ENCODE measurements around the gene TMBIM1.
A peak's percentile ranks its signal among the peaks of the same experiment; 100 is the strongest.
"Not testable (repeated sequence)": the region's sequence is repeated elsewhere in the genome, so short reads cannot be mapped to it uniquely, and the experiment has no call there.

The TMBIM1 gene

DNA sequence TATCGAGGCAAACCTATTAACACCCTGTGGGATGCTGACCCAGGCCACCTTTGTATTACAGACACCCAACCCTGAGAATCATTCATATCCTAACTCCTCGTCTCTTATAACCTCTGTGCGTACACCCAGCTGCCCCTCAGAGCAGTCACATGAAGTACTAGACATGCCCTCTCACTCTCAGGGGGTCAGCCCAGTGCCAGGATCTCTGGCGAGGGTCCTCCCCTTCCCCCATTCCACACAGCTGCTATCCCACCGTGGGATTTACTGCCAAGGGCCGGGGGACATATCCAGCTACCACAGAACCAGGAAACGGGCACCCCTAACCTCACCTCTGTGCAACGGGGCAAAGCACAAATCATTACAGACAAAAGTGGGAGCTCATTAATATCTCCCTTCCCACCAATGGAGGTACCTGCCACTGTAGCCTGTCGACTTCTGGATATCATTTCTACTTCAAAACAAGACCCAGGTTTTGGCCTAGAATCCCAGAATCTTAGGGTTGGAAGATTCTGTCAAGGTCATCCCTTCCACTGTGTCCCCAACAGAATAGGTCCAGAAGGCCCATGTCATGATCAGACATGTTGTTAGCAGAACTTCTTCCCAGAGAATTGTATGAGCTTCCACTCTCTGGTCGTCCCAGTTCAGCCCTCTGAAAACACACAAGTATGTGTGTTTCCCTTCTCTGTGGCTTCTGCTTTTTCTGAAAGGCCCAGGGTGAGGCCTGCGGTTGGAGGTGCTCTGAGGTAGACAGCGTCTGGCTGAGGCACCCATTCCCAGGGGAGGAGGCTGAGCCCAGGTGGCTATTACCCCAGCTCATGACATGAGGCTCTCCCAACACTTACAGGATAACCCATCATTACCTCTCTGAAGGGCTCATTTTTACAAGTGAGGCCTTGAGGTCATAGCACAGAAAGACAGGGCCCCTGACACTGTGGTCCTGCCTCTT is 1.7 kb downstream of the TMBIM1 start:
- DNase-seq (ENCODE audit: low spot score), result peak; percentile 53

DNA sequence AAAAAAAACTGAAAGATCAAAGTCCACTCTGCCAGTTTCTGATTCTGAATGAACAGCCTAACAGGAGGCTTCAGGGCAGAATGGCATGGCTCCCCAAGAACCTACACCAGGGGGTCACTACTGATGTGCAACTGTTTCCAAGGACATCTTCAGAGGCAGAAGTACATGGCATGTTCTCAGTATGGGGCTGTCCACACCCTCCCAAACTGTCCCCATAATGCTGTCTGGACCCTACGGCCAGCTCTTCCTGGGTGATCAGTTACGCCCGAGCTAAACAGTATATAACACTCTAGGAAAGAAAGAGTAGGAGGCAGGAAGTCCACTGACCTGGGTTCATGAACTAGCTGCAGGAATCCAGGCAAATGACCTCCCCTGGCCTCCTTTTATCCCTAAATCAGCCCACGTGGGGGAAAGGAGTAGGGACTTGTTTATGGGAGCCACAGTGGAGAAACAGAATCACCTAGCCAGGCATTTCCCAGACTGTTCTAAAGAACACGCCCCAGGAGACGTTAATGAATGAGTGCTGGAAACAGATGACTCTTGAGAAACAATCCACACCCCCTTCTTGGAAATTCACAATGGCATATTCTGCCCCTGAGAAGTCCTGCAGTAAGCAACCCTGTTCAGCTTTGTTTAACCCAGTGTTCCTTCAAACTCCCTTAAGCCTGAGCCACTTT is 2.5 kb downstream of the TMBIM1 start:
- no peak for DNase-seq (ENCODE audit: low spot score)

DNA sequence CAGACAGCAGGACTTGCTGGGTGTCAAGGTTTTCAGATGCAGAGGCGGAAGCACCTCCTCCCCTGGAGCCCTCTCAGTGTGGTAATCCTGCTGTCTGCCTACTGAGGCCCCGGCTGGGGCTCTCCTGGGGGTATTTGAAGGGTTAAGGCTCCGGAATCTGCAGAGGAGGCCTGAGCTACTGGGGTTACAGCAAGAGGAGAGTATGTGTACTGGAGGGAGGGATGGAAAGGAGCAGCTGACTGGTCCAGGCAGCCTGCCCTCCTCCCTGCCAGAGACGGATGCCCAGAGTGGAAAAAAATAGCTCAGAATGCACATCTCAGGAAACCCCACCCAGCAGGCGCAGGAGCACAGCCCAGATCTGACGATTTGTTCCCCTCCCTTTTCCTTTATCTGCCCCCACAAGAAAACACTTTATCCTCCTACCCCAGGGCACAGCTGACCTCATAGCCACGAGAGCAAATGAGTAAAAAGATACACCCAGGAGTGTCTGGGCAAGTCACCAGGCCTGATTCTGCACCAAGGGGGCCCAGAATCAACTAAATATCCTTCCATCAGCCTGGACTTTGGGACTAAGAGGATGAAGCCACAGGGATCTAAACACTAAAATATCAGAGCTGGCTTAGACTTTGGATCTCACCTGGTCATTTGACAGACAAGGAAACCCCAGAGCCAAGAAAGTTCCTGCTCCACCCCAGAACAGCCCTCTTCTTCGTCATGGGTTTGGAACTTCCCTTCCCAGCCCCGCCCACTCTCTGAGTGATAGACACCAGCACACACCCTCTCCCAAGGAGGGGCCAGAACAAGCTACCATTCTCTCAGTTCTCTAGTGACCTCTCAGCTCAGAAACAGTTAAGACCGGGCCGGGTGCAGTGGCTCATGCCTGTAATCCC is 5.5 kb downstream of the TMBIM1 start:
- DNase-seq (ENCODE audit: low spot score), result peak; percentile 81

DNA sequence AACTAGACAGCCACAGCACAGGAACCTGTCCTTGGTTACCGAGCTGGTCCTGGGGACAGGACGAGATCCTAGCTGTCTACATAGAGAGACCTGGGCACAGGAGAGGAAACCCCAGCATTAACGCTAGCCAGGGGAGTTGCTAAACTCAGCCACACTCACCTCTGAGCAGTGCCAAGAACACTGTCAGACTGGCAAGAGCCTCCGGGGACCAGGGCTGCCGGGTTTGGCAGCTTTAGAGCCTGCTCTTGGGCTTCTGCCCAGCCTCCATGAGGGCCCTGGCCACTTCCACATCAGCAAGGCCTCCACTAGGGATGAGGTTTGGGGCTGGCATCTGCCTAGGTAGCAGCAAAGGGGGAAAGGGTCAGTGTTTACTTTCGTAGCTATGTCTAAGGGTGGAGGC is 6.7 kb downstream of the TMBIM1 start:
- no peak for DNase-seq (ENCODE audit: low spot score)

DNA sequence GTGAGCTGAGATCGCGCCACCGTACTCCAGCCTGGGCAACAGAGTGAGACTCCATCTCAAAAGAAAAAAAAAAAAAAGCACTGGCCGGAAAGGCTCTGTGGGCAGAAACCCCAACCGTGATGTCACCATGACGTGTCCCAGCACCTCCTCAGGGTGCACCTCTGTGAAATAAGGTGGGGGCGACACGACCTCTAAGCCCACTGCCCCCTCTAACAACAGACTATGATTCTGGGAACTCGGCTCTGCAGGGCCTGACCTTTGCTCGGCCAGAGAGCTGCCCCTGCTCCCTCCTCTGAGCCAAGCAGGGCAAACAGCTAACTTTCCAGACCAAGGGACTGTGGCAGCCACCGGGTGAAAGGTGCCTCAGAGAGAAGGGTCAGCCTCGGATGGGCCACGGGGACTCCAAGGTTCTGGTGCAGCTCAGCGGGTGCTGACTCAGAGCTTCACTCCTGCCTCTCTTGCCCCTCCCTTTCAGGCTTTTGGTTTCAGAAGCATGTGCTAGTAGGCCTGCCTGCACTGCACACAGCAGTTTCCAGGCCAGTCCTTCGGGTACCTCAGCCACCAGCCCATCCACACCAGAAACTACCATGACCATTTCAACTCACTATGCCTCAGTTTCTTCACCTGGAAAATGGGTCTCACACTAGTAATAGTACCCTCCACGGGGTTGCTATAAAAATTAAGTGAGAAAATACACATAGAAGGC is 8.0 kb downstream of the TMBIM1 start:
- peak; percentile 56 for DNase-seq (ENCODE audit: low spot score)

DNA sequence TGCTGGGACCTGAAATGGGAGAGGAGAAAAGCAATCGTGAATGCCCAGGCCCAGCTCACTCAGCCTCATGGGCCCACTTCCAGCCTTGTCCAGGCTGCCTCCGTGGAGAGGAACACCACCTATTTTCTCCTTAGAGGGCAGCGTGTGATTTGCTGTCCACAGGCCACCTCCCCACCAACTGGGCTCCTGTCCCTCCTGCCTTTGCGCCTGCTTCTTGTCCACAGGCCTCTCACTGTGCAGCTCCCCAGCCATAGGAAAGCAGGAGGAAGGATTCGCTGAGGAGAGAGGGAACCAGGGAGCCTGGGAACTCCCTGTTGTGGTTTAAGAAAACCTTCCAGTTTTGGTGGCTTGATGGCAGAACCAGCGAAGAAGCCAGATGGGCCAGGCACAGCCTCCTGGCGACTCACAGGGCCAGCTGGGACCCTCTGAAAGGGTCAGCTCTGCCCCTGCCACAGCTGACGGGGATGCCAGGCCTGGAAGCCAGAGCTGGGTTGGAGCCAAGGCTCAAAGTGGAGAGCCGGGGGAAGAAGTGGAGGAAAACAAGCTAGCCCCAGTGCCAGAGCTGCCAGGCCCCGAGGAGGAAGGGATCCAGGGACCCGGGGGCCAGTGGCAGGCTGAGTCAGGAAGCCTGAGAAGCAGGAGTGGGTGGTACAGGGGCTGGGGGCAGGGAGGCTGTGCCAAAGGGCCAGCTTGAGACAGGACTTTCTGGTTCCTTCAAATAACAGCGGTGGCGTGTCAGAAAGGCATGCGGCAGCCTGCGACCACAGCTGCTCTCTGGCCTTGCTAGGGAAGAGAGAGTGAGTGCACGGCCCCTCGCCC is 9.9 kb downstream of the TMBIM1 start:
- DNase-seq (ENCODE audit: low spot score), result no peak

DNA sequence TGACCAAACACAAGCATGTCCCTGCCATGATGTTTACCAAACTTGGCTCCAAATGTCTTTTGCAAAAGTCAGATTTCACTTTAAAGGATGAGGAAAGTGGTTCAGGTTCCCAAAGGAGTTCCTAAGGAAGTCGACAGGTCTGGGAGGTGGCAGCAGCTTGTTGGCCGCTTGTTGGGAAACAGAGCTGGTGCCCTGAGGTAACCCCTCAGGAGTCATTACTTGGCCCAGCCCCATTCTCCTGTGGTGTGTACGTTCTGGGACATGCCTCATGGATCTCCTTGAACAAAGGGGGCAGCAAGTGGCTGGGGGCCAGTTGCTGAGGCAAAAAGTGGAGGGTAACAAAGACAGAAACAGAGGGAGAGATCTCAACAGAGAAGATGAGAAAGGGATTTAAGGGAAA is 10.9 kb downstream of the TMBIM1 start:
- no peak for DNase-seq (ENCODE audit: low spot score)

DNA sequence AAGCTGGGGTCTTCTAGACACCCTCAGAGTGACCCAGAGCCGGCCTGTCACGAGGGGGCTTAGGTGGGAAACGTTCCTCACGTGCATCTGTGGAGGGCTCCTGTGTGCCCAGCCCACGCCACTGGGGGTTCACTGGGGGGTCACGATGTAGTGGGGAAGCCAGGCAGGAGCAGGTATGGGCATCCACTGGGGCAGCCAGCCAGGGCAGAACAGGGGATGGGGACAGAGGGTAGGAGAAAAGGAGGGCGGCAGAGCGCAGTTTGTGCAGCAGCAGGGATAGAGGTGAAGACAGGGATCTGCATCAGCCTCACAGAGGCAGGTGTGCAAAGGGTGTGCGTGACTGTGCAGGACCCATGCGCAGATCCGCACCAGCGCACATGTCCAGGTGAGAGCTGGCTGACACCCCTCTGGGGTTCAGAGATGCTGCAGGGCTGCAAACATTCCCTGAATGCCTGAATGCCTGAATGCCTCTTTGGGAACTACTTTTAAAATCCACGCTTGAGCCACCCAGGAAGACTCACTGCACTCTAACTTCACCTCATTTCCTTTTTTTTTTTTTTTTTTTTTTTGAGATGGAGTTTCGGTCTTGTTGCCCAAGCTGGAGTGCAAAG is 11.9 kb downstream of the TMBIM1 start:
- DNase-seq (ENCODE audit: low spot score), result no peak

DNA sequence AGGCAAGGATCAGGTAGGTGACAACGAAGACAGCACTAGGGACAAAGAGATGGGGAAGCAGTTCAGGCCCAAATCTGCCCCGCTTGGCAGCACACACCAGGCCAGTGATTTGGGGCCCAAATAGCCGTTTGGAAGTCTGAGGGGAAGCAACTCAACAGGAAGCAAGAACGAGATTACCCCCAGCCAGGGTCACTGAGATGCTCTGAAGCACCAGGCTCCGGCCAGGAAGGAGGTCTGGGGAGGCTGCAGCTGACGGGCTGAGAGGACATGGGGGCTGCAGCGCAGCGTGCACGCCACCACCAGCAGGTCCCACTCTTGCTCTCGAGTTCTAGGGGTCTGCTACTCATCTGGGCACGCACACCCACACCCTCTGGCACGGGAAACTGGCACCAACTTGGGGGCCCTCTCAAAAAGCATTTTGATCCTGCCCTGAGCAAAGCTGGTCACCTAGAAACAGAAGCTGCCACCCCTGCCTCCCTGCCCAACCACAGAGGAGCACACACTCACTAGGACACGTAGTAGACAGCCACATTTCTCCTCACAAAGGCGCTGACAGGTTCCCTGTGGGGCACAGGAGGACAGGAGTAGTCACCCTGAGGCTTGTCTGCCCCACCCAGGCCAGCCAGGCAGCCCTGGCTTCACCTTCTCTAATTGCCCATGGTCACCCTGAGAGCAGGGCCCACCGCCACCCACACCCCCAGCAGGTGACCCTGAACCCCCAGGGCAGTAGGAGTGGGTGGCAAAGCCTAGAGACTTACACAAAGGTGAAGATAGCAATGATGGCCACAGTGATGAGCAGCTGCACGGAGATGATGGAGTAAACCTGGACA is 13.6 kb downstream of the TMBIM1 start:
- DNase-seq (ENCODE audit: low spot score), result no peak

DNA sequence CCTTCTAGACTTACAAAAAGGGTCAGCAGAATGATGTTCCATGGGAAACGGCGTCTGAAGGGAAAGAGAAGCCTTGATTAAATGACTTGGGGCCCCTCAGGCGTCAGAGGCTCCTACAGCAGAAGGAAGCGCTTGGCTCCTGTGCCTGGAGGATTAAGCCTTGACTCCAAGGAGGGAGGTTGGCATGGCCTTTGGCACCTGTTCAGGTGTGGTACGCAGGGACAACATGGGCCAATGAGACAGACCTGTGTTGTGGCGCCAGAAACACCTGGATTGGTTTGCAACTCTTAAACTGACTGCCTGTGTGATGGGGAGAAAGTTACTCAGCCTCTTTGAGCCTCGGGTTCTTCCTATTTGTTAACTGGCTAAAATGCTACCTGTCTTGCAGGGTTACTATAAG is 14.4 kb downstream of the TMBIM1 start:
- no peak for DNase-seq (ENCODE audit: low spot score)

DNA sequence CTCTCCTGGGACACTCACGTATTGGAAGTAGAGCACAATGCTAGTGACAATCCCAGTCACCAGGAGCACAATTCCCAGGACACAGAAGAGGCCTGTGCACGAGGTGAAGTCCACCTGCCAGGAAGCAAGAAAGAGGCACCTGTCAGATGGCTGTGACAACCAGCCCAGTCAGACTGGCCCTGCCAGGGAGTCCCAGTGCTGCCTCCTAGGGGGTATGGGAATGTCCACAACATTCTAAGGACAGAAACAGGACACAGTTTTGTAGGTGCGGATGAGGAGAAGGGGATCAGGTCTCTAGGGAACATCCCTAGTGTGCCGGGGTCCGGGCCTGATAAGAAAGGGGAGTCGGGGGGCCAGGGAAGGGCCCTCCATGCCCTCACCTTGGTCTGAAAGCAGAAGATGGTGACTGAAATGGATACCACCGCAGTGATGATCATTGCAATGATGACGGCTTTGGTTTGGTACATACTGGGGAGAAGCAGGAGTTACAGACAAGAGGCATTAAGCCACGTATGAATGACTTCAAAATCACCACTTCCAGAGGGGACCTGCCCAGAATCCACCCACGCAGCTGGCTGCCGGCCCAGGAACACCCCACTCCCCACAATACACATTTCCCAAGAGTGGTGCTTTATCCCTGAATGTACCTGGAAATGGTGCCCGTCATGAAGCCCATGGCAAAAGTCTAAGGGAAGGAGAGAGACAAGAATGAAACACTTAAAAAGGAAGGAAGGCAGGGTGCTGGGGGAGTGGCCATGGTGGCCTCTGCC is 15.1 kb downstream of the TMBIM1 start:
- no peak for DNase-seq (ENCODE audit: low spot score)

DNA sequence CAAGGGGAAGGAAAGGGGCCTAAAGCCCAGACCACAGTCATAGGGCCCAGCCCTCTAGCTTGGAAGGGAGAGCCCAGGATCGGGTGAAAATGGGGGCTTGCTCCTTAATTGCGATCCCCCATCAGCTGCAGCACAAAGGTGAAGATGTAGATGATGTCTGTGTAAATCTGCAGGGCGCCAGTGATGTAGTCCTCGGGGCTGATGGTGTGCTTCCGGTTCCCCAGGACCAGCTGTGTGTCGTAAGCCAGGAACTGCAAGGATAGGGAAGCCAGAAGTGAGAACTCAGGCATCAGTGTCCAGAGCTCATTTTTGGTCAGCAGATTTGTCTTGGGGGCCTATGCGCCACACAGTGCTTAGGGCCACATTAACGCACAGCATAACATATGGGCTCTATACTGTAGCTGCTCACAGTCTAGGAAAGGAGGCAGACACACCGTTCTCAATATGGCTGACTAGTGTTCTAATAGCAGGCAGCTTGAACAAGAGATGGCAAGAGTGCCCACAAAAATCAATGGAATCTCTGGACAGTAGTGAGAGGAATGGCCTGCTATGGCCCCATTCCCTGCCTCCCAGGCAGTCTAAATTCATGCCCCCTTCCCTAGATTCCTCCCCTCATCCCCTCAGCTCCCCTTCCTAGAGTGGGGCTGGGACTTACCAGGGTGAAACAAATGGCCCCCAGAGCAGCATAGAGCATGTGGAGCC is 16.8 kb downstream of the TMBIM1 start:
- no peak for DNase-seq (ENCODE audit: low spot score)

DNA sequence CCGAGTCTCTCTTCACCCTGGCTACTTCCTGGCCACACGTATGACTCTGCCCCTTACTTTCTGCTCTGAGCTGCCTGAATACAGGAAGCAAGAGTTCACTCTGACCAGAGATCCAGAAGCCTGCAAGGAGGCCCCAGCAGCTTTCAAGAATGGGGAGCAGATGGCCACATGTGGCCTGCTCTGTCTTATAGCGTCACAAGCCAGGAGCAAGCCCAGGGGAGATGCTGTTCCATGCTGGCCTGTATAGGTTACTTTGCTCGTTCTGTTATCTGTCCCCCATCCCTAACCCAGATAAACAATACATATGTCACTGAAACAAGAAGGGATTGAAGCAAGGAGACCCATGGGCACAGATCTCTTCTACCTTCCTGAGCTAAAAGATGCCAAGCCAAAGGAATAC is 17.7 kb downstream of the TMBIM1 start:
- no peak for DNase-seq (ENCODE audit: low spot score)

DNA sequence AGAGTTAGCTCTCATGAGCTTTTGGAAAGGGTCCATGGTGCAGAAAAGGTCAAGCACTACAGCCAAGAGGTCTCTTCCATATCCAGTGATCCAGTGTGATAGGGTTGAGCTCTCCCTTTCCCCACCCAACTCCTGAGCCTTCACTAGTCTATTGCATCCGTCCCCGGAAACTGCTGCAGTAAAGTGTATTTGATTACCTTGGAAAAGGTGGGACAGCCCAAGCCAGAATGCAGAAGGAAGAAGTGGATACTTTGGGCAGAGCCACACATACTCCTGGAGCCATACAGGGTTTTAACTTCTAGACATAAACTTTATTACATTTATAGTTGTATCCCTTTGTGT is 18.4 kb downstream of the TMBIM1 start:
- no peak for DNase-seq (ENCODE audit: low spot score)

DNA sequence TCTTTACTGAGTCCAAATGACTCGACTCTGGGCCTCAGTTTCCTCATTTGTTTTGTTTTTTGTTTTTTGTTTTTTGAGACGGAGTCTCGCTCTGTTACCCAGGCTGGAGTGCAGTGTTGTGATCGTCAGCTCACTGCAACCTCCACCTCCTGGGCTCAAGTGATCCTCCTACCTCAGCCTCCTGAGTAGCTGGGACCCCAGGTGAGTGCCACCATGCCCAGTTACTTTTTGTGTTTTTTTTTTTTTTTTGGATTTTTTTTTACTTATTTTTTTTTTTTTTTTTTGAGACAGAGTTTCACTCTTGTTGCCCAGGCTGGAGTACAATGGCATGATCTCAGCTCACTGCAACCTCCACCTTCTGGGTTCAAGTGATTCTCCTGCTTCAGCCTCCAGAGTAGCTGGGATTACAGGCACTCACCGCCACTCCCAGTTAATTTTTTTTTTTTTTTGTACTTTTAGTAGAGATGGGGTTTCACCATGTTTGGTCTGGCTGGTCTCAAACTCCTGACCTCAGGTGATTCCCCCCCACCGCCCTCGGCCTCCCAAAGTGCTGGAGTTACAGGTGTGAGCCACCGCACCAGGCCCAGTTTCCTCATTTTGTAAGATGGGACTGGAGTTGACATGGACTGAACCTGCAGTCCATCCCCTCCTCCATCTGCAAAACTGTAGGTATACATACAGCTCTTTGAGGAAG is 18.9 kb downstream of the TMBIM1 start:
- not testable (repeated sequence) for DNase-seq (ENCODE audit: low spot score)

DNA sequence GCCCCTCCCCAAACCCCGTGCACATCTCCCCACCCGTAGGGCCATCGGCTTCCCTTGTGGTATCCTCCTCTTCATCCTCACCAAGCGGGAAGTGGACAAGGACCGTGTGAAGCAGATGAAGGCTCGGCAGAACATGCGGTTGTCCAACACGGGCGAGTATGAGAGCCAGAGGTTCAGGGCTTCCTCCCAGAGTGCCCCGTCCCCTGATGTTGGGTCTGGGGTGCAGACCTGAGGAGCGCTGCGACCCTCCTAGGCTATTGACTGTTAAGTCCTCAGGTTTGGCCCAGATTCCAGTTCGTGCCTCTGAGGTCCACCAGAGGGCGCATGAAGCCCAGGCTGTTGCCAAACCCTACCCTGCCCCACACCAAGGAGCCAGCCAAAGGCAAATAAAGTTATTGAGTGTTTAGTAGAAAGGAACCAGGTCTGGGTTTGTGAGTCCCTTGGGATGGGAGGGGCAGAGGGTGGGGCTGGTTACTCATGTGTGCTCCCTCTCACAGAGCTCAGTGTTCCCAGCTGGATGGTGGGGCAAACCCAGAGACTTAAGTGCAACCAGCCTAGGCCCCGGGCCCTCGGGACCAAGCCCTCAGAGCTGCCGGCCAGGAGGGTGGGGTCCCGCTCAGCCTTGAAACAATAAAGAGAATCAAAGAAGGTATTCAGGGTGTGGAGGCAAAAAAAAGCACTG is 19.6 kb downstream of the TMBIM1 start:
- peak; percentile 82 for DNase-seq (ENCODE audit: low spot score)

Measured in CD4-positive, alpha-beta T cell treated with Interleukin-6 at 100 ng/mL for 8 hours (primary cell).